Inflammatory macrophage treated with lipopolysaccharide for 4 hours (primary cell): ENCODE data around the gene LPAR1.
A peak's percentile ranks its signal among the peaks of the same experiment; 100 is the strongest.
"Not testable (repeated sequence)": the region's sequence is repeated elsewhere in the genome, so short reads cannot be mapped to it uniquely, and the experiment has no call there.

Source experiments
- DNase-seq: peaks from one replicate; pipeline ENCODE4 v3.0.0-alpha.2; 2020

LPAR1 gene, protein sequence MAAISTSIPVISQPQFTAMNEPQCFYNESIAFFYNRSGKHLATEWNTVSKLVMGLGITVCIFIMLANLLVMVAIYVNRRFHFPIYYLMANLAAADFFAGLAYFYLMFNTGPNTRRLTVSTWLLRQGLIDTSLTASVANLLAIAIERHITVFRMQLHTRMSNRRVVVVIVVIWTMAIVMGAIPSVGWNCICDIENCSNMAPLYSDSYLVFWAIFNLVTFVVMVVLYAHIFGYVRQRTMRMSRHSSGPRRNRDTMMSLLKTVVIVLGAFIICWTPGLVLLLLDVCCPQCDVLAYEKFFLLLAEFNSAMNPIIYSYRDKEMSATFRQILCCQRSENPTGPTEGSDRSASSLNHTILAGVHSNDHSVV

GRCh38 chr9:111038331-111039230 lies at the start of gene LPAR1:
Gene LPAR1 (minus strand): TSS chr9:111038470. CDS start chr9:110972117, 66,353 bp downstream.
- peak; percentile 71 for DNase-seq

- peak; percentile 95 for DNase-seq
Measured at GRCh38 chr9:111078391-111079038, 40.2 kb upstream of the LPAR1 start.

DNA sequence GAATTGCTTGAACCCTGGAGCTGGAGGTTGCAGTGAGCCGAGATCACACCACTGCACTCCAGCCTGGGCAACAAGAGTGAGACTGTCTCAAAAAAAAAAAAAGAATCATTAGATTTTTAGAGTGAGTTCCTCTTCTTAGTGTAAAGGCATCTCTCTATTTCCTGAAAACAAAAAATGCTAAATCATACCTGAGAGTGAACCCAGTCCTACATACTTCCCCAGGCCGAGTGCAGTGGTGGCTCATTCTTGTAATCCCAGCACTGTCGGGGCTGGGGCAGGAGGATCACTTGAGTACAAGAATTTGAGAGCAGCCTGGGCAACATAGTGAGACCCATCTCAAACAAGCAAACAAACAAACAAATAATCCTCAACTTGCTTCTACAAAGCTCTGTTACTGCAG lies 38.2 kb upstream of the LPAR1 start:
- peak; percentile 69 for DNase-seq

GRCh38 chr9:111076042-111076441 lies 37.8 kb upstream of the LPAR1 start:
- peak; percentile 52 for DNase-seq

DNA sequence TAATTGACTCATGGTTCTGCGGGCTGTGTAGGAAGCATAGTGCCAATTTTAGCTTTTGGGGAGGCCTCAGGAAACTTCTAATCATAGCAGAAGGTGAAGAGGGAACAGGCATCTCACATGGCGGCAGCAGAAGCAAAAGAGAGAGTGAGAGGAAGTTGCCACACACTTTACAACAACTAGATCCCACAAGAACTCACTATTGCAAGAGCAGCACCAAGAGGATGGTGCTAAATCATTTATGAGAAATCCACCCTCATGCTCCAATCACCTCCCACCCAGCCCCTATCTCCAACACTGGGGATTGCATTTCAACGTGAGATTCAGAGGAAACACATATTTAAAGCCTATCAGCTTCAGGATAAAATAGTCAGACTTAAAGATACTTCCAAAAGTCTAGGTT lies 36.1 kb upstream of the LPAR1 start:
- peak; percentile 81 for DNase-seq

- no peak for DNase-seq
Measured at GRCh38 chr9:111069183-111069582, 30.9 kb upstream of the LPAR1 start.

DNA sequence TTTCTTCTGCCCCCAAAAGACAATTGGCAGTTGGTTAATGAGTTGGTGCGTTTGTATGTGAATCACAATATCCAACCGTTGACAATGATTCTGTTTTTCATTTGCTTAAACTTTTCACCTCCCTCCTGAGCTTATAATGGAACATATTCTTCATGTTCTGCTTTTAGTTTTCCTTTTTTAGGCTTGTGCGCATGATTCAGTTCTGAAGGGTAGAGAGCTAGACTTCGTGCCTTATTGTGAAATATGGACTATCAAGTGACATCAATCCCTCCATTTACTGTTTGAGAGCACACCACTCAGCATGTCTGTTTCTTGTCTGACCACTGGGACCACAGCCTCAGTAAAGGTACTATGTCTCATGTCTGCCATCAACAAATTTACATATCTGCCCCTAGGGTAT lies 30.5 kb upstream of the LPAR1 start:
- DNase-seq: peak; percentile 92

GRCh38 chr9:111068383-111068730 lies 30.1 kb upstream of the LPAR1 start:
- DNase-seq: no peak

GRCh38 chr9:111066468-111066867 lies 28.2 kb upstream of the LPAR1 start:
- no peak for DNase-seq

GRCh38 chr9:111065414-111065813 lies 27.1 kb upstream of the LPAR1 start:
- peak; percentile 65 for DNase-seq

GRCh38 chr9:111064160-111064837 lies 26.0 kb upstream of the LPAR1 start:
- DNase-seq: peak; percentile 84

GRCh38 chr9:111063332-111063731 lies 25.1 kb upstream of the LPAR1 start:
- peak; percentile 60 for DNase-seq

- DNase-seq: peak; percentile 46
Measured at GRCh38 chr9:111058166-111058565, 19.9 kb upstream of the LPAR1 start.

DNA sequence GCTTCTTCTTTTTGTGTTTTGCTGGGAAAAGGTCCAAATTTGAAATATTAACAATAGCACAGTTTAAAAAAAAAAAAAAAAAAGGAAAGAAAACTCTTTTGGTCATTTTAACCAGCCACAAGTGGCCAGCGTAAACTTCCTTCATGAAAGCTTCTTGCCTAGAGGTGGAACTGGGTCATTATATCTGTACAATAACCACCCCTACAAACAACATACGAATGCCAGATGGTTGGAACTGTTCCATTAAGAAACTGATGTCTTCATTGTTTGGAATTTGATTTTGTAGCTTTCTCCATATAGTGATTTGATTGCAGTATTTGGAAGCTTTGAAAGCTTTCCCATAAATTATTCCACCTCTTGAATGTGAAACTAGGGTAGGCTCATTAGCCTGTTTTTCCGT lies 18.3 kb upstream of the LPAR1 start:
- no peak for DNase-seq

- DNase-seq: no peak
Measured at GRCh38 chr9:111052791-111053190, 14.5 kb upstream of the LPAR1 start.

DNA sequence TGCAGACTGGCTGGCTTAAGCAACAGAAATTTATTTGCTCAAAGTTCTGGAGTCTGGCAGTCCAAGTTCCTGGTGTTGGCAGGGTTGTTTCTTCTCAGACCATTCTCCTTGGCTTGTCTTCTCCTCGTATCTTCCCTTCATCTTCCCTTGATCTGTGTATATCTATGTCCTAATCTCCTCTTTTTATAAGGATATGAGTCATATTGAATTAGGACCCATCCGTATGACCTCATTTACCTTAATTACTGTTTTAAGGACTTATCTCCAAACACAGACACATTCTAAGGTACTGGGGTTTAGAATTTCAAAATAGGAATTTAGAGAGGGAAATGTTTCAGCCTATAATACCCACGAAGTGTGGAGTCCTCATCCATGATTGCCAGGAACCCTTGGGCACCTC lies 13.1 kb upstream of the LPAR1 start:
- no peak for DNase-seq

- no peak for DNase-seq
Measured at GRCh38 chr9:111050819-111051218, 12.5 kb upstream of the LPAR1 start.

- not testable (repeated sequence) for DNase-seq
Measured at GRCh38 chr9:111047287-111047686, 9.0 kb upstream of the LPAR1 start.

- DNase-seq: no peak
Measured at GRCh38 chr9:111041902-111042301, 3.6 kb upstream of the LPAR1 start.

- no peak for DNase-seq
Measured at GRCh38 chr9:111040494-111040893, 2.2 kb upstream of the LPAR1 start.

DNA sequence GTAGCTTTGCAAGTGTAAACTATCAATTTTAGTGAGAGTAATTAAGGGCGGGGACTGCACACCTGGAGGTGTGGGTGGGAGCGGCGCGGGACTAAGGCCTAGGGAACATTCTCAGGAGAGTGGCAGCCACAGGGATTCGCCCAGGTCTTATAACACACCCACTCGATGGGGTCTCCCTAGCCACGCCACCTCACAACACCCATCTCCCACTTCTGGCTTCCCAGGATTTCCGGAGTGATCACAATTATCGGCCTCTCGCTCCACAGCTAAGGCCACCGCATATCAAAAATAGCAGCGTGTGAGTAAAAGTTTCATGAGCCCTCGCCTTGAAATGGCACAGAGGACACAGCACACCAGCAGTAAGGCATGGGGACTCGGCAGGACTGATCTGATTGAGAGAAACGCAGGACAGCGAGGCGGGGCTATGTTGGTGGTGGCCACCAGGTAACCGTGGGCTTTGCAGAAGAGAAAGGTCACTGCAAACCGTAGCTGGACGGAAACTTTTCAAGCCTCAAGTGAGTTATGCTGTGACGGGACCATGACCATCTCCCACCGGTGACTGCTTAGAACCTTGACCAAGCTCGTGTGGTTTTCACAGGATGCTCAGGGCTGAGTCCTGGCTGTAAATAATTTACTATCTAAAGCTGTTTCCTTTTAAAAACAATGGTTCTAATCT lies 1.1 kb upstream of the LPAR1 start:
- no peak for DNase-seq

DNA sequence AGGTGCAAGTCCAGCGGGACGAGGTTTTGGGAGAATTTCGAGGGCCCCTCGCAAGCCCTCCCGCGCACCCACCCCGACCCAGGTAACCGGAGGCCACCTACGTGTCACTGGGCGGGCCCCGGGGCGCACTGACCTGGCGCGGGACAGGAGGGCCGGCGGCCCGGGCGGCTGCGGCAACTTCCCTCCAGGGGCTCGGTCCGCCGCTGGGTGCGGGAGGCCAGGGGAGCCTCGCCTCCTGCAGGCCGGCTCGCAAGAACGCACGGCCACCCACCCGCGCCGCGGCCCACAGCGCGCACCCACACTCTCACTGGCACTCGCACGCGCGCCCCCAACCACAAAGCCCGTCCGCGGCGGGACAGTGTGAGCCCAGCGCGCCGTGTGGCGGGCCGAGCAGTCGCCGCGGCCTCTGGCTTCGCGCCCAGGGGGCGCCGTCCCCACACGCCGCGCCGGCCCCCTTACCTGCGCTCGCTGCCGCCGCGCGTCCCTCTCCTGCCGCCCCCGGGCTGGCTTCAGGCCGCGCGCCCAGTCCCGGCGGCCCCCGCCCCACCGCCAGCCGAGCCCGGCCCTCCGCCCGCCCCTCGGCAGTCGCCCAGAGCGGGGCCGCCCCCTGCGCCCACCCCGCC lies 451 bp downstream of the LPAR1 start:
- DNase-seq: peak; percentile 56
